C4-2B (cell line): ENCODE measurements around the gene ITPR1.

Experiments
- CTCF ChIP-seq: fragments of 450-650 bp; conservative IDR thresholded peaks from 2 replicates; pipeline ENCODE4 v1.5.1; 2017; ENCODE audit warnings: mild to moderate bottlenecking
- ZFX ChIP-seq: fragments of 450-650 bp; IDR thresholded peaks from 2 replicates; pipeline ENCODE4 v1.6.1; 2017

GRCh38 chr3:4599612-4600011 lies 106.5 kb downstream of the ITPR1 start:
- TF ChIP-seq CTCF, result no peak
- TF ChIP-seq ZFX, result no peak
